GM10248 (cell line): ENCODE data around the gene CSHL1.
"Not testable (repeated sequence)": the region's sequence is repeated elsewhere in the genome, so short reads cannot be mapped to it uniquely, and the experiment has no call there.

Source experiments
- CTCF ChIA-PET: fragments of 300-600 bp; sonication (Branson Sonifier 250); formaldehyde crosslinking; extraction: SDS; loops from one replicate; lab custom pipeline; 2021; ENCODE audit warnings: antibody characterized with exemption; lab: Yijun Ruan, JAX
- POLR2A ChIA-PET: fragments of 350-650 bp; sonication (Branson Sonifier 250); formaldehyde crosslinking; extraction: SDS; loops from one replicate; lab custom pipeline; 2020; ENCODE audit warnings: antibody characterized with exemption; lab: Yijun Ruan, JAX
- DNase-seq: peaks from one replicate; pipeline ENCODE4 v3.0.0; 2012; ENCODE audit errors: extremely low spot score
- TF ChIP-seq, protein P1 (sequence below): IDR thresholded peaks from 2 replicates; pipeline ENCODE4 v1.5.1; 2012; ENCODE audit warnings: mild to moderate bottlenecking, low read depth; ENCODE audit errors: extremely low read depth, missing control alignments, control extremely low read depth

The CSHL1 gene

DNA sequence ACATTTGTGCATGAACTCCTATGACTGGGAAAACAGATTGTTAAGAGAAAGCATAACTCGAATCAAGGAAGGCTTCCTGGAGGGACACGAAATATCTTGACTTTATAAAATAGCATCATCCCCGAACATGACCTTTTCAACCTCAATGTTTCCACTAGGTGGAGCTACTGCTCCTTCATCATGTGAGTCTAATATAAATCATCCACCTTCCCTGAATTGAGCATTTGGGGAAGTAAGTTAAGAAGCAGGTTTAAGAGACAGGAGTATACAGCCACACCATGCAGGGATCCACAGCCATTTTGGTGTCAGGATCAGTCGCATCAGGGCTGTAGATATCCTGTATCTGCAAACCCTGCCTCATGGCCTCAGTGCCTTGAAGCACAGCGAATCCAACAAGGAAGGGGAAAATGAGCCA, 7.3 kb downstream of the CSHL1 start:
- CTCF ChIA-PET: interaction anchor here (0.8 to 6.8 kb wide), 14 partner anchors 9 to 227 kb away, joined by 3 to 51 read pairs (median 7); partner anchors contain the start of gene GH1
- DNase-seq, POLR2A ChIA-PET: not testable (repeated sequence)
- TF ChIP-seq, protein P1, sequence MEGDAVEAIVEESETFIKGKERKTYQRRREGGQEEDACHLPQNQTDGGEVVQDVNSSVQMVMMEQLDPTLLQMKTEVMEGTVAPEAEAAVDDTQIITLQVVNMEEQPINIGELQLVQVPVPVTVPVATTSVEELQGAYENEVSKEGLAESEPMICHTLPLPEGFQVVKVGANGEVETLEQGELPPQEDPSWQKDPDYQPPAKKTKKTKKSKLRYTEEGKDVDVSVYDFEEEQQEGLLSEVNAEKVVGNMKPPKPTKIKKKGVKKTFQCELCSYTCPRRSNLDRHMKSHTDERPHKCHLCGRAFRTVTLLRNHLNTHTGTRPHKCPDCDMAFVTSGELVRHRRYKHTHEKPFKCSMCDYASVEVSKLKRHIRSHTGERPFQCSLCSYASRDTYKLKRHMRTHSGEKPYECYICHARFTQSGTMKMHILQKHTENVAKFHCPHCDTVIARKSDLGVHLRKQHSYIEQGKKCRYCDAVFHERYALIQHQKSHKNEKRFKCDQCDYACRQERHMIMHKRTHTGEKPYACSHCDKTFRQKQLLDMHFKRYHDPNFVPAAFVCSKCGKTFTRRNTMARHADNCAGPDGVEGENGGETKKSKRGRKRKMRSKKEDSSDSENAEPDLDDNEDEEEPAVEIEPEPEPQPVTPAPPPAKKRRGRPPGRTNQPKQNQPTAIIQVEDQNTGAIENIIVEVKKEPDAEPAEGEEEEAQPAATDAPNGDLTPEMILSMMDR: peak; percentile 7

DNA sequence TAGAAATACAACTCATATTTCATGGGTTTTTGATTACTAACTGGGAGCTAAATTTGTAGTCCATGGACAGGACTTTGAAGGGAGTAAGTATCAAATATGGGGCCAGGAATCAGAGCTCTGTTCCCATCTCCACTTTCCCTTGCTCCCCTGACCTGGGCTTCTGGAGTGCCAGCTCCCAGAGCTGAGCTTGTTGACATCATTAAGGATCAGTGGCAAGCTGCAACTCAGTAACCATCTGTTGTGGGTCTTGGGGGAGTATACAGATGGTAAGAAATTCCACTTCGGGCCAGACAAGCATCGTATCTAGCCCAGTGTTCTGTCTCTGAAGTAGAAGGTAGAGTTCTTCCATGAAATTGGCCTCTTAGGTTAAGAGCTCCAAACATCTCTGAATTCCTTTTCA, 9.1 kb downstream of the CSHL1 start:
- DNase-seq, POLR2A ChIA-PET: not testable (repeated sequence)
- CTCF ChIA-PET: interaction anchor here (0.7 to 6.8 kb wide), 9 partner anchors 8 to 516 kb away, joined by 3 to 51 read pairs (median 4); partner anchors contain the start of genes CSHL1 and GH1

DNA sequence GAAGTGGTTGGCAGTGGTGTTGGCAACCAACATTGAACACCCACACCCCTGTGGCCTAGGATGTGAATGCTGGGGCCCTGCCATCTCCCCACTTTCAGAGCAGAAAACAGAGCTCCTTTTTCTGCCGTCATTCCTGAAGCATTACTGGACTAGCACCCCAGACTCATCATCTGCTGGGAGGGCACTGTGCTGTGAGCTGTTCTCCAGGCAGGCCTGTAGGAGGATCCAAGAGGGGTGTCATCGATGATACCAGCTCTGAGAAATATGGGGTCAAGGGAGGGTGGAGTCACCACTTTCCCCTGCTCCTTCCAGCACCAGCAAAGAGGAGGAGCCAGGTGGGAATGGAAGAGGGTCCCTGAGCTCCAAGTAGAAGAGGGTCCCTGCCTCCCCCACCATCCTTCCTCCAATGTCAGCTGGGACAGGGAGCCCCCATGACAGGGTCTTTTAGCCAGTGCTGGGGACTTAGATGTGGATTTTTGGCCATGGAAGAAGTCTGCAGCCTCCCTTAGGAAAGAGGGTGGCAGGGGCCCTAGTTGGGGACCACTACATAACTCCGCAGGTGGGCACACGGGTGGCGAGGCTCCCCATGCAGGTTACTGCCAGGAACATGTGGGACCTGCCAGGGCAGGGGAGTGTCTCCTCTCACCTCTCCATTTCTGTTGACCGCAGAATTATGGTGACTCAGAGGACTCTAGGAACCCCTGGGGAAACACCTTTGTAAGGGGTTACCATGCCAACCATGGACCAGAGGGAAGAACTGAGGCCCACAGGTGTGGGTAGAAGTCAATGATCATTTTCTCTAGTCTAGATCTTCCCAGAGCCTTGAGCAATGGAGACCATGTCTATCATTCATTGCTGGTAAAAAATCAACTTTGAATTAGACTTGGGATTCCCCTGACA, 11.9 kb downstream of the CSHL1 start:
- POLR2A ChIA-PET, DNase-seq: not testable (repeated sequence)
- CTCF ChIA-PET: interaction anchor here (1.1 to 2.5 kb wide), 6 partner anchors 10 to 47 kb away, joined by 4 to 10 read pairs (median 6); no protein-coding TSS in a partner anchor

DNA sequence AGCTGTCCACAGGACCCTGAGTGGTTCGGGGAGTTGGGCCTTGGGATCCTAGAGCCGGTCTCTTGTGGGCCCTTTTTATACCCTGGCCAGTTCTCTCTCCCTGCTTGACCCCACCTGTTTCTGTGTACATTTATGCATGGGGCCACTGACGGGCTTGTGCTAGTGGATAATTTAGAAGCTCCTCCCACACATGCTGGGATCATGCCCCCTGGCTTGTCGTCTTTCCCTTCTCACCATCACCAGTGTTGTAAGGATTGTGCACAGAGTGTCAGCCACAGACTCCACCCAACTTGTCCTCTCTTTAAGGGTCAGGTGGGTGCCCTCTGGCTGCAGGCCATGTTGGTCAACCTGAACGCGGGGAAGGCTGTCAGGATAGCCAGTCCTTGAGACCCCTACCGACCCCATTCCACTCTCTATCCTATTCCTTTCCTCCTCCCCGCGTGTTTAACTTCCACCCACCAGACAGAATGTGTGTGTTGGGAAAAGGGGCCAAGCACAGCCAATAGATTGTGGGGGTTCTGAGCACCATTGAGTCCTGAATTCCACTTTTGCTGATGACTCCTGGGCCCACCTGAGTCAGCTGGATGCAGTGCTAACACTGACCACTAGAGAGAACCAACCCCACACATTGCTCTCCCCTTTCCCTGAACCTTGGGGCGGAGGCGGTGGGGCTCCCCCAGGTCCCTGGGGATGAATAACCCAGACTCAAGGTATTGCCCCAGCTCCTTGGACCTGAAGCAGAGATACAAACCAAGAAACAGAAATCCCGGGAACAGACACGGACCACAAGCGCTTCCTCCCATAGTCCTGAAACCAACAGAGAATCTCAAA, 14.3 kb downstream of the CSHL1 start, which contains the start of gene CSH1:
TSS of gene CSH1 (minus strand) at position 51 of the 831 bp plus-strand sequence. CDS start 63 bp downstream, outside the sequence.
- POLR2A ChIA-PET, DNase-seq: not testable (repeated sequence)
- CTCF ChIA-PET: interaction anchor here (0.7 to 2.5 kb wide), 2 partner anchors 16 to 50 kb away, joined by 6 to 10 read pairs; no protein-coding TSS in a partner anchor

DNA sequence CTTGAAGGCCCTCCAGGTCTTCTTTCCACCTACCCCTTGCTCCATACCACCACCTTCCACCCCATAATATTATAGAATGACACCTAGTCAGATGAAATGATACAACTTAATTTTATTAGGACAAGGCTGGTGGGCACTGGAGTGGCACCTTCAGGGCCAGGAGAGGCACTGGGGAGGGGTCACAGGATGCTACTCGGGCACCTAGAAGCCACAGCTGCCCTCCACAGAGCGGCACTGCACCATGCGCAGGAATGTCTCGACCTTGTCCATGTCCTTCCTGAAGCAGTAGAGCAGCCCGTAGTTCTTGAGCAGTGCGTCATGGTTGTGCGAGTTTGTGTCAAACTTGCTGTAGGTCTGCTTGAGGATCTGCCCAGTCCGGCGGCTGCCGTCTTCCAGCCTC, 16.2 kb downstream of the CSHL1 start:
- CTCF ChIA-PET, POLR2A ChIA-PET, DNase-seq: not testable (repeated sequence)

DNA sequence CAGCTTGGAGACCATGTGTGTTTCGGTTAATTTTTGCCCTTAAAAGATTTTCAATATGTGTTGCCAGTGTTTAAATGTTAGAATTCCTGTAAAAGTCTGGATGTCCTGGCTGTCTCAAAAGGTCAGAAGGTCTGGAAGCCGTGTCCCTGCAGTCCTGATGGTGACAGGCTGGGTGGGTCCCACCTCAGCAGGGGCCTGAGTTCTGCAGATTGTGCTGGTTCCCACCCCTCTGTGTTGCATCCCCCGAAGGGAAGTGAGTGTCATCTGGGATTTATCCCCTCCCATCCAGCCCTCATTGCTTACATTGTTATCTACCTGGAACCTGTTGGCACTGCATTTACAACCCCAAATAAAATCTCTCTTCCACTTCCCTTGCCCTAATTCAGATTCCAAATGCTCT, 17.0 kb downstream of the CSHL1 start:
- DNase-seq, POLR2A ChIA-PET: not testable (repeated sequence)
- CTCF ChIA-PET: interaction anchor here (1.0 kb wide), 1 partner anchor 12 kb away, joined by 3 read pairs; the partner anchor contains the start of gene GH2

DNA sequence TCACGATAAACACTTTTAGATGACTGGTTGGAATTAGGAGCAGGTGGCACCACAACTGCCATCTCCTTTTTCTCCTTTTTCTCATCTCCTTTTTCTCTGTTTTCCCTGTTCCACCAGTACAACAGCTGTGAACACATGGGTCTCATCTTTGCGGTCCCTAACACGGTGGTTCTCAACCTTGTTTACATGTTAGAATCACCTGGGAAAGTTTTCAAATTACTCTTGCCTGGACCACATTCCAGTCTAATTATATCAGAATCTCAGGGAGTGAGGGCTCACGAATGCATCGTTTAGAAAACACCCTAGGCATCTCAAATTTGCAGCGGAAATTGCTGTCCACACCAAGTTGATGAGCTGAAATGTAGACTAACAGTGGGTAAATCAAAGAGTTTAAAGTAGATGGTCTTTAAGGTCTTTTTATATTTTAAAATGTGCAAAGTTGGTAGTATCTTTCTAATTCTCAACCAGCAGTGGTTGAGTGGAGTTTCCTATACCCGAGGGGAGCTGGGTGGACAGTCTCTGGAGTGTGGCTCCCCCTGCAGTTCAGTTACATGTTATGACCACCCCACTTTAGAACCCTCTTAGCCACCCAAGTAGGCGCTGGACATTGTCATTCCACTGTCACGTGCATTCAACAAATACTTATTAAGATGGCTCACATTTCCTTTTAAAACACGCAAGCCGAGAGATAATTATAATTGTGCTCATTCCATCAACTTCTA, 18.6 kb downstream of the CSHL1 start:
- TF ChIP-seq, protein P1: peak; percentile 12
- CTCF ChIA-PET: interaction anchor here (1.0 to 2.3 kb wide), 4 partner anchors 26 to 64 kb away, joined by 3 to 5 read pairs (median 3); no protein-coding TSS in a partner anchor
- POLR2A ChIA-PET, DNase-seq: not testable (repeated sequence)

DNA sequence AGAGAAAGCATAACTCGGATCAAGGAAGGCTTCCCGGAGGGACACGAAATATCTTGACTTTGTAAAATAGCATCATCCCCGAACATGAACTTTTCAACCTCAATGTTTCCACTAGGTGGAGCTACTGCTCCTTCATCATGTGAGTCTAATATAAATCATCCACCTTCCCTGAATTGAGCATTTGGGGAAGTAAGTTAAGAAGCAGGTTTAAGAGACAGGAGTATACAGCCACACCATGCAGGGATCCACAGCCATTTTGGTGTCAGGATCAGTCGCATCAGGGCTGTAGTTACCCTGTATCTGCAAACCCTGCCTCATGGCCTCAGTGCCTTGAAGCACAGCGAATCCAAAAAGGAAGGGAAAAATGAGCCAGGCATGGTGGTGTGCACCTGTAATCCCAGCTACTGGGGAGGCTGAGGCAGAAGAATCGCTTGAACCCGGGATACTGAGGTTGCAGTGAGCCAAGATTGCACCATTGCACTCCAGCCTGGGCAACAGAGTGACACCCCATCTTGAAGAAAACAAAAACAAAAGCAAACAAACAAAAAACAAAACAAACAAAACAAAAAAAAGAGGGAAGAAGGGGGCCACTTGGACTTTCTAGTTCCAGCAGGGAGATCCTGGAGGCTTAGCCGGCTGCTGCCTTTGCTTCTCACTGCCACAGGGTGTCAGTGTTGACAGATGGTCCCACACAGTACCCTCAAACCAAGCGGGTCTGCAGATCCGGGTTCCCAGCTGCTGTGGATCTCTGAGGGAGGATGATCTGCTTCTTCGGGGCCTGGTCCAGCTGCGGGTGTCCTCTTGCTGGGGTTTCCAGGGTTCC, 21.8 kb downstream of the CSHL1 start:
- CTCF ChIA-PET: interaction anchor here (0.8 to 3.1 kb wide), 24 partner anchors 9 to 242 kb away, joined by 3 to 17 read pairs (median 4); partner anchors contain the start of genes CD79B, CSHL1, GH1 and GH2
- DNase-seq, POLR2A ChIA-PET: not testable (repeated sequence)
- TF ChIP-seq, protein P1: peak; percentile 42

DNA sequence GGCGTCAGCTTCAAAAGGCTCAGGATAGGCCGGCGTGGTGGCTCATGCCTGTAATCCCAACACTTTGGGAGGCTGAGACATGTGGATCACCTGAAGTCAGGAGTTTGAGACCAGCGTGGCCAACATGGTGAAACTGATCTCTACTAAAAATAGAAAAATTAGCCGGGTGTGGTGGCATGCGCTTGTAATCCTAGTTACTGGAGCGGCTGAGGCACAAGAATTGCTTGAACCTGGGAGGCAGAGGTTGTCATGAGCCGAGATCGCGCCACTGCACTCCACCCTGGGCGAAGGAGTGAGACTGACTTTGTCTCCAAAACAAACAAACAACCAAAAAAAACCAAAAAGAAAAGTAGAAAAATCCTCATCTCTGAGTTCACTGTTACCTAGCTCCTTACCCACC, 25.9 kb downstream of the CSHL1 start:
- POLR2A ChIA-PET, DNase-seq: not testable (repeated sequence)
- CTCF ChIA-PET: interaction anchor here (1.6 kb wide), 1 partner anchor 19 kb away, joined by 4 read pairs; no protein-coding TSS in a partner anchor

DNA sequence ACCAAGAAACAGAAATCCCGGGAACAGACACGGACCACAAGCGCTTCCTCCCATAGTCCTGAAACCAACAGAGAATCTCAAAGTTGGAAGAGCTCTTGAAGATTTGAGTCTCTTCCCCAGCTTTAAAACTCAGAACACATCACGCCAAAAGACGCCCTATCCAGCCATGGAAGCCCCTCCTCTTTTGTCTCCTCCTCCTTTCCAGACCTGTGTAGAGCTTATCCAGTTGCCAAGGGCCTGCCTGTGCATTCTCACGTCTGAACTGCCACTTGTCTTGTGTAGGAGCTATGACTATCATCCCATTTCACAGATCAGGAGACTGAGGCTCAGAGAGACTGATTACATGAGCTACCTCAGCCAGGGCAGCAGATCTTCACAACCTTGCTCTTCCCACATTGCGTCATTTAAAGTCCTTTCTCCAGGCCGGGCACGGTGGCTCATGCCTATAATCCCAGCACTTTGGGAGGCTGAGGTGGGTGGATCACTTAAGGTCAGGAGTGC, 28.4 kb downstream of the CSHL1 start:
- CTCF ChIA-PET: interaction anchor here (1.1 to 2.0 kb wide), 6 partner anchors 11 to 146 kb away, joined by 3 to 6 read pairs (median 4); no protein-coding TSS in a partner anchor
- POLR2A ChIA-PET, DNase-seq: not testable (repeated sequence)
